Neuronal stem cell (in vitro differentiated cells): ENCODE data around the gene OSGIN1.

ENCODE experiments used
- DNase-seq: peaks from one replicate; pipeline ENCODE4 v3.0.0-alpha.2; 2013; ENCODE audit warnings: low spot score
- H2AFZ ChIP-seq: one replicate; pipeline ENCODE4 v1.6.1; 2013; ENCODE audit warnings: mild to moderate bottlenecking, low read length, inconsistent platforms
- H2AK5ac ChIP-seq: 2 replicates; pipeline ENCODE4 v1.6.1; 2013; ENCODE audit warnings: low read depth, mild to moderate bottlenecking, inconsistent platforms, low read length, moderate library complexity, mixed read lengths
- H2BK120ac ChIP-seq: 2 replicates; pipeline ENCODE4 v1.6.1; 2013; ENCODE audit warnings: low read depth, mild to moderate bottlenecking, inconsistent platforms, low read length, moderate library complexity, mixed read lengths
- H2BK12ac ChIP-seq: one replicate; pipeline ENCODE4 v1.6.1; 2013; ENCODE audit warnings: low read length, inconsistent platforms
- H2BK15ac ChIP-seq: 2 replicates; pipeline ENCODE4 v1.6.1; 2013; ENCODE audit warnings: mild to moderate bottlenecking, low read length, inconsistent platforms, mixed read lengths
- H2BK5ac ChIP-seq: one replicate; pipeline ENCODE4 v1.6.1; 2013; ENCODE audit warnings: inconsistent platforms, mild to moderate bottlenecking, low read length, moderate library complexity
- H3K14ac ChIP-seq: one replicate; pipeline ENCODE4 v1.6.1; 2013; ENCODE audit warnings: low read length, inconsistent platforms
- H3K18ac ChIP-seq: 2 replicates; pipeline ENCODE4 v1.6.1; 2013; ENCODE audit warnings: low read length, inconsistent platforms
- H3K23ac ChIP-seq: 2 replicates; pipeline ENCODE4 v1.6.1; 2013; ENCODE audit warnings: low read depth, mild to moderate bottlenecking, mixed read lengths, low read length, inconsistent platforms; ENCODE audit not compliant: poor library complexity
- H3K27ac ChIP-seq: replicated peaks from 3 replicates; pipeline ENCODE4 v1.5.1; 2013; ENCODE audit warnings: low read length, inconsistent platforms
- H3K27me3 ChIP-seq, 3 experiments: 2 replicates each; pipeline ENCODE4 v1.6.1; 2013; ENCODE audit warnings: low read length in 3 of 3, mild to moderate bottlenecking in 2 of 3, inconsistent platforms in 1 of 3, low read depth in 1 of 3, mixed read lengths in 1 of 3, moderate library complexity in 1 of 3; ENCODE audit not compliant: control insufficient read depth in 3 of 3, insufficient read depth in 3 of 3
- H3K36me3 ChIP-seq, 2 donors: replicated peaks in 1 of 2; 2 replicates each; pipeline ENCODE4 v1.6.1; 2013; ENCODE audit warnings: low read length in 2 of 2; ENCODE audit not compliant: control insufficient read depth in 2 of 2, insufficient read depth in 2 of 2
- H3K4ac ChIP-seq: 2 replicates; pipeline ENCODE4 v1.6.1; 2013; ENCODE audit warnings: inconsistent platforms, mild to moderate bottlenecking, low read length, moderate library complexity
- H3K4me1 ChIP-seq, 2 donors: 1 replicate in 1 of 2; 2 replicates in 1 of 2; pipeline ENCODE4 v1.6.1; 2013; ENCODE audit warnings: low read length in 2 of 2, low read depth in 1 of 2; ENCODE audit not compliant: control insufficient read depth in 2 of 2, insufficient read depth in 1 of 2
- H3K4me2 ChIP-seq: one replicate; pipeline ENCODE4 v1.6.1; 2013; ENCODE audit warnings: mild to moderate bottlenecking, low read length, inconsistent platforms; ENCODE audit not compliant: insufficient read depth, poor library complexity, severe bottlenecking
- H3K4me3 ChIP-seq, 2 donors: 2 replicates each; pipeline ENCODE4 v1.5.1; 2013; ENCODE audit warnings: low read length in 2 of 2, mild to moderate bottlenecking in 2 of 2, inconsistent platforms in 1 of 2, moderate library complexity in 1 of 2
- H3K79me1 ChIP-seq: one replicate; pipeline ENCODE4 v1.6.1; 2013; ENCODE audit warnings: low read depth, mild to moderate bottlenecking, inconsistent platforms, low read length, moderate library complexity
- H3K9ac ChIP-seq: one replicate; pipeline ENCODE4 v1.6.1; 2013; ENCODE audit warnings: mild to moderate bottlenecking, low read depth, low read length, inconsistent platforms; ENCODE audit not compliant: poor library complexity
- H3K9me3 ChIP-seq, 2 donors: replicated peaks in 1 of 2; 2 replicates each; pipeline versions ENCODE3 to v1.6.1; 2013; ENCODE audit warnings: low read length in 2 of 2, mild to moderate bottlenecking in 2 of 2, inconsistent platforms in 1 of 2, low read depth in 1 of 2, mixed read lengths in 1 of 2, moderate library complexity in 1 of 2; ENCODE audit not compliant: control insufficient read depth in 2 of 2, insufficient read depth in 1 of 2
- H4K8ac ChIP-seq: one replicate; pipeline ENCODE4 v1.6.1; 2013; ENCODE audit warnings: low read depth, mild to moderate bottlenecking, inconsistent platforms, low read length, moderate library complexity
- H4K91ac ChIP-seq: one replicate; pipeline ENCODE4 v1.6.1; 2013; ENCODE audit warnings: low read length, low read depth, mild to moderate bottlenecking, inconsistent platforms; ENCODE audit not compliant: poor library complexity
- WGBS, 2 donors: extraction: QIAGEN DNeasy Blood & Tissue Kit; methylation state at CpG; one replicate each; pipeline ENCODE4 v1.1.7; 2013; ENCODE audit warnings: missing lambda C conversion rate in 2 of 2, mixed read lengths in 1 of 2; ENCODE audit not compliant: insufficient read length in 2 of 2, insufficient replicate concordance in 1 of 2; ENCODE audit errors: extremely low coverage in 2 of 2; 5-methylcytosine and 5-hydroxymethylcytosine counted together

The OSGIN1 gene

GRCh38 chr16:83959656-83960434 lies 6.8 kb downstream of the OSGIN1 start:
- no peak overlapping the region for H3K27ac ChIP-seq
- no peak overlapping the region for H3K4me2 ChIP-seq
- H3K4me1 ChIP-seq: peaks cover 0 to under 1% of the 10 kb centered on the region in 2 donors
- no peak overlapping the region for H3K14ac ChIP-seq
- no peak overlapping the region for H3K4me3 ChIP-seq
- no CpG with 5 or more reads among the region's 12 CpGs for WGBS, 2 donors
- no peak overlapping the region for H4K8ac ChIP-seq
- no peak overlapping the region for H2AFZ ChIP-seq
- peaks cover 0 to 1% (median 0%) of the 10 kb centered on the region in 3 experiments for H3K27me3 ChIP-seq
- DNase-seq: no peak
- no peak overlapping the region for H2AK5ac ChIP-seq
- H3K18ac ChIP-seq: no peak overlapping the region
- H2BK12ac ChIP-seq: no peak overlapping the region
- no peaks in the 10 kb centered on the region for H3K9me3 ChIP-seq
- H2BK15ac ChIP-seq: no peak overlapping the region
- H2BK120ac ChIP-seq: no peak overlapping the region
- H3K23ac ChIP-seq: no peak overlapping the region
- no peaks in the 10 kb centered on the region for H3K36me3 ChIP-seq
- no peak overlapping the region for H2BK5ac ChIP-seq
- H3K4ac ChIP-seq: no peak overlapping the region
- no peak overlapping the region for H4K91ac ChIP-seq
- no peaks in the 10 kb centered on the region for H3K79me1 ChIP-seq
- H3K9ac ChIP-seq: no peak overlapping the region

- Histone ChIP-seq H3K9ac (no peak overlapping the region), H2BK12ac (peak overlapping the region; percentile 49), H3K18ac (no peak overlapping the region), H3K36me3 (no peaks in the 10 kb centered on the region), H3K27me3 (no peaks in the 10 kb centered on the region), H3K9me3 (no peaks in the 10 kb centered on the region), H2AK5ac (no peak overlapping the region), H2BK15ac (no peak overlapping the region), H2BK120ac (no peak overlapping the region), H3K4me3 (no peak overlapping the region), H3K4me2 (no peak overlapping the region), H3K27ac (no peak overlapping the region), H4K91ac (no peak overlapping the region), H3K4ac (no peak overlapping the region), H3K14ac (no peak overlapping the region), H3K79me1 (no peaks in the 10 kb centered on the region), H2BK5ac (no peak overlapping the region), H2AFZ (no peak overlapping the region), H4K8ac (no peak overlapping the region), H3K23ac (no peak overlapping the region), H3K4me1 (no peaks in the 10 kb centered on the region)
- no peak for DNase-seq
- no CpG with 5 or more reads among the region's 29 CpGs for WGBS, 2 donors
These were observed 7.6 kb downstream of the OSGIN1 start for GRCh38 chr16:83960521-83961249.

- Histone ChIP-seq H3K36me3 (no peaks in the 10 kb centered on the region), H2BK15ac (no peak overlapping the region), H2BK12ac (no peak overlapping the region), H3K9me3 (no peaks in the 10 kb centered on the region), H3K23ac (no peak overlapping the region), H3K79me1 (no peaks in the 10 kb centered on the region), H3K27me3 (no peaks in the 10 kb centered on the region), H3K4me1 (no peaks in the 10 kb centered on the region), H3K18ac (no peak overlapping the region), H4K91ac (peak overlapping the region; percentile 31), H3K4me2 (no peak overlapping the region), H4K8ac (no peak overlapping the region), H2BK5ac (no peak overlapping the region), H3K14ac (no peak overlapping the region), H2AFZ (no peak overlapping the region), H3K9ac (no peak overlapping the region), H3K27ac (no peak overlapping the region), H3K4me3 (no peak overlapping the region), H3K4ac (no peak overlapping the region), H2BK120ac (no peak overlapping the region), H2AK5ac (no peak overlapping the region)
- DNase-seq: no peak
- no CpG with 5 or more reads among the region's 5 CpGs for WGBS, 2 donors
These were observed 8.6 kb downstream of the OSGIN1 start for GRCh38 chr16:83961591-83961990.
